ENCODE data around the gene KLHL29. TPM values are rescaled to one million over a fixed set of nuclear protein-coding genes. Genes with fewer than 3 reads are reported as not detected.

Gene KLHL29
- total RNA-seq, 1 experiment from 2014 or later, result 7.7 TPM

DNA sequence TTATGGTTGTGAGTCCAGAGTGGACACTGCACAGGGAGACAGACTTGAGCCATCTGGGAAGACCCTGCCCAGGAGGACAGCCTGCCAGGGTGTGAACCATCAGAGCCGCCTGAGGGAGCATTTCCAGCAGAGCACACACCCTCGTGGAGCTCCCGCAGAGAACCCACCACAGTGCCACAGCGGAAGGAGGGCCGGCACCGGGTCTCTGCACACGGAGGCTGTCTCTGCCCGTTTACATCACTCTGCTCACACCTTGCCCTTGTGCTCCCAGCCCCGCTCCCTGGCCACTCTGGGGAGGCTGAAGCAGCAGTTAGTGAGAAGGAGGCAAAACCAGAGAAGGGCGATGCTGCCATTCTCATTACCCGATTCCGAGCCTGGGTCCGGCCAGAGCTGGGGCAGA, 161.9 kb downstream of the KLHL29 start:
- TF ChIP-seq POLR2AphosphoS5 (IDR thresholded peaks at IDR 0.05; ENCODE audit: low read depth, low read length) (no peak), TCF7L2 (IDR thresholded peaks at IDR 0.05; ENCODE audit: low read depth, low read length) (no peak)
- TF ChIP-seq, protein P1, sequence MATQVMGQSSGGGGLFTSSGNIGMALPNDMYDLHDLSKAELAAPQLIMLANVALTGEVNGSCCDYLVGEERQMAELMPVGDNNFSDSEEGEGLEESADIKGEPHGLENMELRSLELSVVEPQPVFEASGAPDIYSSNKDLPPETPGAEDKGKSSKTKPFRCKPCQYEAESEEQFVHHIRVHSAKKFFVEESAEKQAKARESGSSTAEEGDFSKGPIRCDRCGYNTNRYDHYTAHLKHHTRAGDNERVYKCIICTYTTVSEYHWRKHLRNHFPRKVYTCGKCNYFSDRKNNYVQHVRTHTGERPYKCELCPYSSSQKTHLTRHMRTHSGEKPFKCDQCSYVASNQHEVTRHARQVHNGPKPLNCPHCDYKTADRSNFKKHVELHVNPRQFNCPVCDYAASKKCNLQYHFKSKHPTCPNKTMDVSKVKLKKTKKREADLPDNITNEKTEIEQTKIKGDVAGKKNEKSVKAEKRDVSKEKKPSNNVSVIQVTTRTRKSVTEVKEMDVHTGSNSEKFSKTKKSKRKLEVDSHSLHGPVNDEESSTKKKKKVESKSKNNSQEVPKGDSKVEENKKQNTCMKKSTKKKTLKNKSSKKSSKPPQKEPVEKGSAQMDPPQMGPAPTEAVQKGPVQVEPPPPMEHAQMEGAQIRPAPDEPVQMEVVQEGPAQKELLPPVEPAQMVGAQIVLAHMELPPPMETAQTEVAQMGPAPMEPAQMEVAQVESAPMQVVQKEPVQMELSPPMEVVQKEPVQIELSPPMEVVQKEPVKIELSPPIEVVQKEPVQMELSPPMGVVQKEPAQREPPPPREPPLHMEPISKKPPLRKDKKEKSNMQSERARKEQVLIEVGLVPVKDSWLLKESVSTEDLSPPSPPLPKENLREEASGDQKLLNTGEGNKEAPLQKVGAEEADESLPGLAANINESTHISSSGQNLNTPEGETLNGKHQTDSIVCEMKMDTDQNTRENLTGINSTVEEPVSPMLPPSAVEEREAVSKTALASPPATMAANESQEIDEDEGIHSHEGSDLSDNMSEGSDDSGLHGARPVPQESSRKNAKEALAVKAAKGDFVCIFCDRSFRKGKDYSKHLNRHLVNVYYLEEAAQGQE (IDR thresholded peaks at IDR 0.05; ENCODE audit: insufficient read depth in 1 of 2, low read depth in 2 of 2, low read length in 1 of 2), result no peak
- ATAC-seq (no peak), DNase-seq (ENCODE audit: low read depth, low spot score) (no peak)
- no peak overlapping the region for H3K4me3 ChIP-seq (ENCODE audit: low read depth in 2 of 2, low read length in 2 of 2)
- peaks cover 17% of the 10 kb centered on the region for H3K4me1 ChIP-seq (ENCODE audit: control insufficient read depth, insufficient read depth, low read length)
- no peaks in the 10 kb centered on the region for H3K27me3 ChIP-seq (ENCODE audit: control insufficient read depth, insufficient read depth, low read length)
- no peak overlapping the region for H3K27ac ChIP-seq (ENCODE audit: low read length)
- no peaks in the 10 kb centered on the region for H3K36me3 ChIP-seq (ENCODE audit: control insufficient read depth, insufficient read depth, low read length)
- CTCF ChIA-PET, result no interaction called here
- POLR2A ChIA-PET, result no interaction called here
- in situ Hi-C loops (cut with HindIII; ENCODE audit: low pct_unique_long_range_greater_than_20kb, low sequenced_read_pairs) (no loop called here), intact Hi-C loops (cut with micrococcal nuclease; ENCODE audit: unreplicated experiment) (no loop called here)
- H3K9me3 ChIP-seq (ENCODE audit: control insufficient read depth, insufficient read depth, low read depth, low read length), result no peaks in the 10 kb centered on the region
- no TSS peak for BruUV-seq (replicated peaks)

DNA sequence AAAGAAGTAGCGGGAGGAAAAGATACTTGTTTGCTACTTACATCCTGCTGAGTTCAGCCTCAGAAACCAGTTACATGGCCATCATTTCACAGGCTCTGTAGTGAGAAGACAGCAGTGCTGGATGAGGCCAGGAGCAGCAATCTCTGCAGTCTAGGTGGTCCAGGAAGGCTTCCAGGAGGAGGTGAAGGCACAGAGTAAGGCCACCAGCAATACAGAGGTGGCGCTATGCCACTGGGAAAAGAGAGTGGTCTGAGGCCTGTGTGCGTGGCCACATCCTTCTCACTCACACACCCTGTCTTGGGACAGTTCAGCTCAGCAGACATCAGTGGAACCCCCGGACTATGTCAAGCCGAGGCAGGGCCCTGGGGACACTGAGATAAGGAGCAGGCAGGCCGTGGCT, 162.7 kb downstream of the KLHL29 start:
- H3K36me3 ChIP-seq (ENCODE audit: control insufficient read depth, insufficient read depth, low read length), result no peaks in the 10 kb centered on the region
- TF ChIP-seq SIN3A (IDR thresholded peaks at IDR 0.05; ENCODE audit: borderline replicate concordance, insufficient read depth, low read depth, low read length) (no peak), TCF7L2 (IDR thresholded peaks at IDR 0.05; ENCODE audit: low read depth, low read length) (no peak), POLR2AphosphoS5 (IDR thresholded peaks at IDR 0.05; ENCODE audit: low read depth, low read length) (no peak)
- TF ChIP-seq, protein P1 (IDR thresholded peaks at IDR 0.05; ENCODE audit: insufficient read depth in 1 of 2, low read depth in 2 of 2, low read length in 1 of 2), result no peak
- TF ChIP-seq, protein P2, sequence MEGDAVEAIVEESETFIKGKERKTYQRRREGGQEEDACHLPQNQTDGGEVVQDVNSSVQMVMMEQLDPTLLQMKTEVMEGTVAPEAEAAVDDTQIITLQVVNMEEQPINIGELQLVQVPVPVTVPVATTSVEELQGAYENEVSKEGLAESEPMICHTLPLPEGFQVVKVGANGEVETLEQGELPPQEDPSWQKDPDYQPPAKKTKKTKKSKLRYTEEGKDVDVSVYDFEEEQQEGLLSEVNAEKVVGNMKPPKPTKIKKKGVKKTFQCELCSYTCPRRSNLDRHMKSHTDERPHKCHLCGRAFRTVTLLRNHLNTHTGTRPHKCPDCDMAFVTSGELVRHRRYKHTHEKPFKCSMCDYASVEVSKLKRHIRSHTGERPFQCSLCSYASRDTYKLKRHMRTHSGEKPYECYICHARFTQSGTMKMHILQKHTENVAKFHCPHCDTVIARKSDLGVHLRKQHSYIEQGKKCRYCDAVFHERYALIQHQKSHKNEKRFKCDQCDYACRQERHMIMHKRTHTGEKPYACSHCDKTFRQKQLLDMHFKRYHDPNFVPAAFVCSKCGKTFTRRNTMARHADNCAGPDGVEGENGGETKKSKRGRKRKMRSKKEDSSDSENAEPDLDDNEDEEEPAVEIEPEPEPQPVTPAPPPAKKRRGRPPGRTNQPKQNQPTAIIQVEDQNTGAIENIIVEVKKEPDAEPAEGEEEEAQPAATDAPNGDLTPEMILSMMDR (IDR thresholded peaks at IDR 0.05), result no peak
- no peak overlapping the region for H3K27ac ChIP-seq (ENCODE audit: low read length)
- H3K4me1 ChIP-seq (ENCODE audit: control insufficient read depth, insufficient read depth, low read length), result peaks cover 17% of the 10 kb centered on the region
- ChIA-PET CTCF (no interaction called here), POLR2A (no interaction called here)
- H3K4me3 ChIP-seq (ENCODE audit: low read depth in 2 of 2, low read length in 2 of 2), result no peak overlapping the region
- BruUV-seq (replicated peaks), result no TSS peak
- intact Hi-C loops (cut with micrococcal nuclease; ENCODE audit: unreplicated experiment), result no loop called here
- ATAC-seq (no peak; the same call in 1 of the 2 replicates), DNase-seq (ENCODE audit: low read depth, low spot score) (no peak)
- no peaks in the 10 kb centered on the region for H3K9me3 ChIP-seq (ENCODE audit: control insufficient read depth, insufficient read depth, low read depth, low read length)
- no peaks in the 10 kb centered on the region for H3K27me3 ChIP-seq (ENCODE audit: control insufficient read depth, insufficient read depth, low read length)
- in situ Hi-C loops (cut with HindIII; ENCODE audit: low pct_unique_long_range_greater_than_20kb, low sequenced_read_pairs), result no loop called here

All from Panc1 (cell line).